ENCODE measurements around the gene CCNL2.

CCNL2 gene

DNA sequence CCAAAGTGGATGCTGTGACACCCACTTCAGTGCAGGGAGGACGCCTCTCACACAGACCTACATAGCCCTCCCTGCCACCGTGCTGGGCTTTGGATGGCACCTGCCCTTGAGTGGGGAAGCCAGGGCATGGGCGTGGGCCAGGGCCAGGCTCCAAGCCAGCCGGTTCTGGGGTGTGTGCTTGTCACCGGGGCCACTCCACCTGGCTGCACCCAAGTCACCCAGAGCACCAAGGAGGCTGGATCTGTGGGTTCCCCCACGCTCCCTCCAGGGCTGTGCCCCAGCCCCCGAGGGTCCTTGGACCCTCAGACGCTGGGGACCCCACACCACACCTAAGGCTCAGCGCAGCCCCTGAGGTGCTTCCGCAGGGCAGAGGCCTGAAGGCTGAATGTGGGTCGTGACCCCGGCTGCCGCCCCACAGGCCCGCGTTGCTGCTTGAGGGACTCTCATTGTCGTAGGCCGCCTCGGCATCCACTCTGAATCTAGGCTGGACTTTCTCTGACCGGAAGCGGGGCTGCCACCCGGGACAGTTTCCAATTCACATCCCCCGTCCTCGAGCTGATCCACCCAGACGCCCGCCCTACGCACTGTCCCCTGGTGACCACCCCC is 42.2 kb downstream of the CCNL2 start:
- TF ChIP-seq, protein P1, sequence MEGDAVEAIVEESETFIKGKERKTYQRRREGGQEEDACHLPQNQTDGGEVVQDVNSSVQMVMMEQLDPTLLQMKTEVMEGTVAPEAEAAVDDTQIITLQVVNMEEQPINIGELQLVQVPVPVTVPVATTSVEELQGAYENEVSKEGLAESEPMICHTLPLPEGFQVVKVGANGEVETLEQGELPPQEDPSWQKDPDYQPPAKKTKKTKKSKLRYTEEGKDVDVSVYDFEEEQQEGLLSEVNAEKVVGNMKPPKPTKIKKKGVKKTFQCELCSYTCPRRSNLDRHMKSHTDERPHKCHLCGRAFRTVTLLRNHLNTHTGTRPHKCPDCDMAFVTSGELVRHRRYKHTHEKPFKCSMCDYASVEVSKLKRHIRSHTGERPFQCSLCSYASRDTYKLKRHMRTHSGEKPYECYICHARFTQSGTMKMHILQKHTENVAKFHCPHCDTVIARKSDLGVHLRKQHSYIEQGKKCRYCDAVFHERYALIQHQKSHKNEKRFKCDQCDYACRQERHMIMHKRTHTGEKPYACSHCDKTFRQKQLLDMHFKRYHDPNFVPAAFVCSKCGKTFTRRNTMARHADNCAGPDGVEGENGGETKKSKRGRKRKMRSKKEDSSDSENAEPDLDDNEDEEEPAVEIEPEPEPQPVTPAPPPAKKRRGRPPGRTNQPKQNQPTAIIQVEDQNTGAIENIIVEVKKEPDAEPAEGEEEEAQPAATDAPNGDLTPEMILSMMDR (IDR thresholded peaks at IDR 0.05; ENCODE audit: extremely low read depth, missing control alignments) = no peak
- DNase-seq (ENCODE audit: low spot score) = no peak

DNA sequence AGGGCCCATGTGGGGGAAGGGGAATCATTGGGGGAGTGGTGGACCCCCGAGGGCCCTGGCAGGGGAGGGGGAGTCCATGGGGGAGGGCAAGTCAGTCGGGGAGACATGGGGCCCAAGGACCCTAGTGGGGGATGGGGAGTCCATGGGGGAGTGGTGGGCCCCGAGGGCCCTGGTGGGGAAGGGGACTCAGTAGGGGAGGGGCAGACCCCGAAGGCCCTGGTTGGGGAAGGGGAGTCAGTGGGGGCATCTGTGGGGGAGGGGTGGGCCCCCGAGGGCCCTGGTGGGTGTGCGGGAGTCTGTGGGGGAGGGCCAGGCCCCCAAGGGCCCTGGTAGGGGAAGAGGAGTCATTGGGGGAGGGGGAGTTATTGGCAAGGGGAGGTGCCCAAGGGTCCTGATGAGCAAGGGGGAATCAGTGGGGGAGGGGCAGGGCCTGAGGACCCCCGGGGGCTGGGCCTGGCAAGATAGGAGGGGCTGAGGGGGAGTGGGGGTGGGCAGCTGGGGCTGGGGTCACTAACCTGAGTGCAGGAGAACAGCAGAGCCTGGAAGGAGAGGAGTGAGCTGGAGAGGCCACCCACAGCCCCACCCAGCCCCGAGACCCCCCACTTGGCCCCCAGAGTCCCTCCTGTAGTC is 42.9 kb downstream of the CCNL2 start:
- no peak for DNase-seq (ENCODE audit: low spot score)
- TF ChIP-seq, protein P1 (IDR thresholded peaks at IDR 0.05; ENCODE audit: extremely low read depth, missing control alignments) = no peak

DNA sequence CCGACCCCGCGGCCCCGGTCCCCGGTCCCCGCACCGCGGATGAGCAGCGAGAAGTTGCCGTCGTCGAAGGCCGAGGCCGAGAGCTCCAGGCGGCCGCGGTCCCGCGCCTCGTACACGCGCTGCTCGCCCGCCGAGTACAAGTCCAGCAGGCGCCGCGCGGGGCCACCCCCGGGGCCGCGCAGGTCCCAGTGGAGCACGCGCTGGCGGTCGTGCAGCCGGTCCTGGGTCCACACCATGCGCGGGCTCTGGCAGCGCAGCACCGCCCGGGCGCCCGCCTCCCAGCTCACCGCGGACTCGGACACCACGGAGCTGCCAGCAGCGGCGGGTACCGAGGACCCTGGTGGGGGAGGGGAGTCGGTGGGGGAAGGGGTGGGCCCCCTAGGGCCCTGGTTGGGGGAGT is 43.7 kb downstream of the CCNL2 start:
- no peak for DNase-seq (ENCODE audit: low spot score)
- TF ChIP-seq, protein P1 (IDR thresholded peaks at IDR 0.05; ENCODE audit: extremely low read depth, missing control alignments) = no peak

DNA sequence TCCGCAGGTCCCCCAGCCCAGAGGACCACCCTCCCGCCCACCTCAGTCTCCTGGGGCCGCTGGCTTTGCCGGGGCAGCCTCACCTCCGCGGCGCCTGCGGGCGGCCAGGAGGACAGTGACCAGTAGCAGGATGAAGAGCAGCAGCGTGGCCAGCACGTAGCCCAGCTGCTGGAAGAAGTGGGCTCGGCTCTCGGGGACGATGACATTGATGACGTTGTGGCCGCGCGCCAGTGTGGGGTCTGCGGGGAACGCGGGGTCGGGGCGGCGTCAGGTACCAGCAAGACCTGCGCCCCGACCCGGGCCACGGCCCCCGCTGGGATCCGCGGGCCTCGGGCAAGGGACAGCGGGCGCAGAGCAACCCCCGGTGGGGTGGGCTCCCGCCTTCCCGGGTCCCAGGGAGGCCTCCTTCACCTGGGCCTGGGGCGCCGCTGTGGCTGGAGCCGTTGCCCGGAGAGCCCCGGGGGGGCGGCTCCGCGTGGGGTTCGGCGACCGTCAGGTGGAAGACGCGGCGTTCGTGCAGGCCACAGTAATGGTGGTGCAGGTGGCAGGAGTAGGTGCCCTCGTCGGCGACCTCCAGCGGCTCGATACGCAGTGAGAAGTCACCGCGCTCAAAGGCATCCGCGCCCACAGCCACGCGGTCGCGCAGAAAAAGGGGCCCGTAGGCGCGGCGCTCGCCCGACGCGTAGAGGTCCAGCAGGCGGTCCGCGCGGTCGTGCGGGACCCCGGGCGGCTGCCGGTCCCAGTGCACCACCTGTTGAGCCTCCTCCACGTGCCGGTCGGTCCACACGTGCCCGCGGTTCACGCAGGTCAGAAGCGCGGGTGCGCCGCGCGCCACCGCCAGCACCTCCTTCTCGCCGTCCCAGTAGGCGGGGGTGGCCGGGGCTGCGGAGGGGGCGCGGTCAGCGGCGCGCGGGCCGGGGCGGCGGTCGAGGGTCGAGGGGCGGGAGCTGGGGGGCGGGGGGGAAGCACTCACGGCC is 44.6 kb downstream of the CCNL2 start:
- TF ChIP-seq, protein P1 (IDR thresholded peaks at IDR 0.05; ENCODE audit: extremely low read depth, missing control alignments) = no peak
- DNase-seq (ENCODE audit: low spot score) = no peak

DNA sequence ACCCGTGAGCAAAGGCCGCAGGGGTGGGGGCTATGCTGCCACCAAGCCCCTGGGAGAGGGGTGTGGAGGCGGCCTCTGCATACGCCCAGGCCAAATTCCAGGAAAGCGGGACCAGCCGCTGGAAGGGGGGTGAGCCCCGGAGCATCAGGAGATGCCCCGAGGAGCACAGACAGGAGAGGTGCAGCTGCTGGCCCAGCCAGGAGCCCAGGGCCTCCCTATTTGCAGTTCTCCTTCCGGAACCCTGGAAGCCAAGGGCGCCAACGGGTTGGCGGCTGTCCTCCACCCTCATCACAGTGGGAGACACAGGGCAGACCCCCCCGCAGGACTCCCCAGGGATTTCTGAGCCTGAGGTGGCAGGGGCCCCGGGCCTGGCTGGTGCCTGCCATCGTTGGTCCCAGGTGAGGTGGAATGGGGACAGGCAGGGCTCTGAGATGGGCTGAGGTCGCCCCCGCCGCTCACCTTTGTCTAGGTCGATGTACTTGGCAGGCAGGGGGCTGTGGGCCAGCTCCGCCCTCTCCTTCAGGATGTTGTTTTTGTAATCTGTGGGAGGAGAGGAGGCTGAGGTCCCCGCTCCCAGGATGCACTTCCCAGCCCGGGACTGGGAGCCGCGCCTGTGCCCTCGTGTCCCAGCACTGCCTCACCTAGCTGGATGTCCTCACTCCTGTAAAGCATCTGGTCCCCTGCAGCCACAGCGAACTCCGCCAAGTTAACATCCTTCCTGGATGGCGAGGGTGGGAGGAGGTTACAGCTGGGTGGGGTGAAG is 45.6 kb downstream of the CCNL2 start:
- DNase-seq (ENCODE audit: low spot score) = no peak
- TF ChIP-seq, protein P1 (IDR thresholded peaks at IDR 0.05; ENCODE audit: extremely low read depth, missing control alignments) = no peak

DNA sequence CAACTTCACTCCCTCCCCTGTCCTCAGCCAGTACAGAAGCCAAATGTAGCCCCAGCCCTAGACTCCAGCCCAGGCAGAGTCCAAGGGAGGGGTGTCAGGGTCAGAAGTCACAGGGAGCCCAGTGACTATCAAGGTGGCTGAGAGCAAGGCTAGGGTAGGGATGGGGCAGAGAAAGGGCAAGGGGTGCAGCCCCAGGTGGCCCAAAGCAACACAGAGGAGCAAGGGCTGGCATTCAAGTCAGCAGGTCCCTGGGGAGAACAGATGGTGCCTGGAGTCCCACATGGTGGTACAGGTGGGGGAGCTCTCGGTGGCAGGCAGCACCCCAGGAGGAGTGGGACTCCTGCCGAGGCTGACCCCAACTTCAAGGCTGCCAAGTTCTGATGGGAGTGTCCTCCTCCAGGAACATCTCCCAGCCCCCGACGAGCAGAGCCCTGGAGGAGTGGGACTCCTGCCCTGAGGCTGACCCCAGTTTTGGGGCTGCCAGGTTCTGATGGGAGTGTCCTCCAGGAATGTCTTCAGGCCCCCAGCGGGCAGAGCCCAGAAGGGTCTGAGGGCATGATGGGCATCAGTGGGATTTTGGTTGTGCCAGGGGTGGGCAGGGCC is 46.2 kb downstream of the CCNL2 start:
- DNase-seq (ENCODE audit: low spot score) = no peak

More for the DNA sequence above, 46.2 kb downstream of the CCNL2 start:
- TF ChIP-seq, protein P1 (IDR thresholded peaks at IDR 0.05; ENCODE audit: extremely low read depth, missing control alignments) = no peak

All from GM20000 (cell line).